Measurements from ENCODE around the gene PADI2. TPM values are rescaled to one million over a fixed set of nuclear protein-coding genes. Genes with fewer than 3 reads are reported as not detected.
A peak's percentile ranks its signal among the peaks of the same experiment; 100 is the strongest.

Gene PADI2
- total RNA-seq, 2 donors from 2014 or later, result 177 to 211 TPM

- no peak for DNase-seq
- intact Hi-C loops (cut with DNase I), result loop anchor here (5.0 kb wide), 1 partner anchor 60 kb away; no protein-coding TSS in a partner anchor
- Histone ChIP-seq H3K27me3 (no peaks in the 10 kb centered on the region), H3K27ac (no peak overlapping the region), H3K9me3 (no peaks in the 10 kb centered on the region), H3K36me3 (no peaks in the 10 kb centered on the region), H3K4me1 (no peaks in the 10 kb centered on the region), H3K9ac (ENCODE audit: low read depth in 2 of 2, low read length in 2 of 2) (no peak overlapping the region), H3K4me3 (no peak overlapping the region)
- TF ChIP-seq CTCF (IDR thresholded peaks at IDR 0.05), result no peak
Measured at GRCh38 chr1:17061892-17062291, 57.4 kb downstream of the PADI2 start.

GRCh38 chr1:17061486-17061885 is 57.8 kb downstream of the PADI2 start:
- TF ChIP-seq CTCF (IDR thresholded peaks at IDR 0.05), result no peak
- Histone ChIP-seq H3K36me3 (no peaks in the 10 kb centered on the region), H3K27ac (no peak overlapping the region), H3K9me3 (no peaks in the 10 kb centered on the region), H3K27me3 (no peaks in the 10 kb centered on the region), H3K9ac (ENCODE audit: low read depth in 2 of 2, low read length in 2 of 2) (no peak overlapping the region), H3K4me1 (no peaks in the 10 kb centered on the region), H3K4me3 (no peak overlapping the region)
- no peak for DNase-seq
- intact Hi-C loops (cut with DNase I), result loop anchor here (5.0 kb wide), 1 partner anchor 61 kb away; no protein-coding TSS in a partner anchor

- peak overlapping the region in 1 of 2 donors; percentile 35 for H3K9ac ChIP-seq (ENCODE audit: low read depth in 2 of 2, low read length in 2 of 2)
- intact Hi-C loops (cut with DNase I), result loop anchor here (5.0 kb wide), 1 partner anchor 62 kb away; no protein-coding TSS in a partner anchor
Measured at GRCh38 chr1:17060306-17060749, 58.9 kb downstream of the PADI2 start.

GRCh38 chr1:17059391-17060305 is 59.6 kb downstream of the PADI2 start:
- Histone ChIP-seq H3K9me3 (no peaks in the 10 kb centered on the region), H3K36me3 (no peaks in the 10 kb centered on the region), H3K4me3 (no peak overlapping the region), H3K9ac (ENCODE audit: low read depth in 2 of 2, low read length in 2 of 2) (peak overlapping the region in 1 of 2 donors; percentile 35), H3K27me3 (no peaks in the 10 kb centered on the region), H3K27ac (no peak overlapping the region), H3K4me1 (no peaks in the 10 kb centered on the region)
- DNase-seq, result peak; percentile 66
- peak; percentile 50 for TF ChIP-seq CTCF (IDR thresholded peaks at IDR 0.05)
- intact Hi-C loops (cut with DNase I), result loop anchor here (5.0 kb wide), 2 partner anchors 63 to 178 kb away; no protein-coding TSS in a partner anchor

More at GRCh38 chr1:17060306-17060749, 58.9 kb downstream of the PADI2 start:
- H3K4me3 ChIP-seq, result no peak overlapping the region
- no peak overlapping the region for H3K27ac ChIP-seq
- TF ChIP-seq CTCF (IDR thresholded peaks at IDR 0.05), result no peak
- no peaks in the 10 kb centered on the region for H3K9me3 ChIP-seq
- H3K4me1 ChIP-seq, result no peaks in the 10 kb centered on the region
- DNase-seq, result no peak
- no peaks in the 10 kb centered on the region for H3K36me3 ChIP-seq
- no peaks in the 10 kb centered on the region for H3K27me3 ChIP-seq

- intact Hi-C loops (cut with DNase I), result loop anchor here (5.0 kb wide), 1 partner anchor 181 kb away; no protein-coding TSS in a partner anchor
- Histone ChIP-seq H3K9me3 (no peaks in the 10 kb centered on the region), H3K4me3 (no peak overlapping the region), H3K4me1 (peaks cover 9% of the 10 kb centered on the region), H3K9ac (ENCODE audit: low read depth in 2 of 2, low read length in 2 of 2) (no peak overlapping the region), H3K27me3 (no peaks in the 10 kb centered on the region), H3K36me3 (no peaks in the 10 kb centered on the region), H3K27ac (no peak overlapping the region)
- no peak for TF ChIP-seq CTCF (IDR thresholded peaks at IDR 0.05)
- no peak for DNase-seq
Measured at GRCh38 chr1:17056551-17056950, 62.7 kb downstream of the PADI2 start.

Measured in colonic mucosa (tissue), 4 donors.